H1 (cell line): Measurements from ENCODE around the gene FAM120A. TPM values are rescaled to one million over a fixed set of nuclear protein-coding genes. Genes with fewer than 3 reads are reported as not detected.

Experiments
- CTCF ChIA-PET: fragments of 300-600 bp; sonication (Branson Sonifier 250); formaldehyde crosslinking; loops from one replicate; lab custom pipeline; 2021; ENCODE audit not compliant: partially characterized antibody; lab: Charles Lee
- POLR2A ChIA-PET: fragments of 300-600 bp; sonication (Branson Sonifier 250); formaldehyde crosslinking; loops from one replicate; lab custom pipeline; 2021; ENCODE audit warnings: inconsistent platforms; ENCODE audit not compliant: partially characterized antibody; lab: Charles Lee
- DNase-seq, 2 experiments: peaks; one replicate each; pipeline versions ENCODE4 v3.0.0 to v3.0.0-alpha.2; 2010 to 2022; ENCODE audit warnings: low spot score in 2 of 2, low read depth in 1 of 2, mixed read lengths in 1 of 2
- FAIRE-seq: peaks from 2 replicates; lab custom pipeline; 2011; peaks lifted over from hg19 to GRCh38; lab: Jason Lieb, UNC
- H2AFZ ChIP-seq: 2 replicates; pipeline ENCODE4 v1.8.1; 2012; ENCODE audit warnings: low read length, inconsistent platforms
- H2AK5ac ChIP-seq: 2 replicates; pipeline ENCODE4 v1.6.1; 2013; ENCODE audit warnings: low read depth, low read length
- H2BK120ac ChIP-seq: replicated peaks from 2 replicates; pipeline ENCODE3; 2013; ENCODE audit warnings: low read depth, low read length, inconsistent platforms
- H2BK12ac ChIP-seq: 2 replicates; pipeline ENCODE4 v1.6.1; 2013; ENCODE audit warnings: low read depth, low read length
- H2BK15ac ChIP-seq: 2 replicates; pipeline ENCODE4 v1.6.1; 2013; ENCODE audit warnings: low read length
- H2BK20ac ChIP-seq: 2 replicates; pipeline ENCODE4 v1.6.1; 2013; ENCODE audit warnings: low read length
- H2BK5ac ChIP-seq: 2 replicates; pipeline ENCODE4 v1.6.1; 2013; ENCODE audit warnings: low read depth, low read length
- H3K14ac ChIP-seq: 2 replicates; pipeline ENCODE4 v1.6.1; 2013; ENCODE audit warnings: inconsistent platforms; ENCODE audit not compliant: insufficient read length
- H3K18ac ChIP-seq: 2 replicates; pipeline ENCODE4 v1.6.1; 2013; ENCODE audit warnings: low read length; ENCODE audit errors: extremely low read depth
- H3K23ac ChIP-seq: 2 replicates; pipeline ENCODE4 v1.6.1; 2013; ENCODE audit warnings: inconsistent platforms; ENCODE audit not compliant: insufficient read length
- H3K23me2 ChIP-seq: 2 replicates; pipeline ENCODE4 v1.6.1; 2013; ENCODE audit warnings: low read depth, low read length
- H3K27ac ChIP-seq: 2 replicates; pipeline ENCODE4 v1.6.1; 2011; ENCODE audit warnings: low read depth, low read length, inconsistent platforms
- H3K27me3 ChIP-seq, 4 experiments: replicated peaks in 1 of 4; 1 replicate in 1 of 4; 2 replicates in 3 of 4; pipeline versions ENCODE4 v1.6.1 to v1.8.1; 2011 to 2013; ENCODE audit warnings: low read length in 3 of 4, mild to moderate bottlenecking in 3 of 4, inconsistent platforms in 2 of 4, mixed read lengths in 2 of 4, moderate library complexity in 1 of 4; ENCODE audit not compliant: control insufficient read depth in 3 of 4, insufficient read depth in 3 of 4; ENCODE audit errors: extremely low read depth in 1 of 4
- H3K36me3 ChIP-seq, 4 experiments: 2 replicates each; pipeline versions ENCODE4 v1.6.1 to v1.8.1; 2011 to 2013; ENCODE audit warnings: mild to moderate bottlenecking in 4 of 4, low read length in 3 of 4, moderate library complexity in 2 of 4, control low read depth in 1 of 4, inconsistent platforms in 1 of 4; ENCODE audit not compliant: insufficient read depth in 4 of 4, control insufficient read depth in 2 of 4
- H3K4ac ChIP-seq: replicated peaks from 2 replicates; pipeline ENCODE3; 2013; ENCODE audit warnings: low read length, low read depth, mixed read lengths, inconsistent platforms; ENCODE audit not compliant: insufficient read length
- H3K4me1 ChIP-seq, 4 experiments: replicated peaks in 1 of 4; 1 replicate in 1 of 4; 2 replicates in 3 of 4; pipeline versions ENCODE4 v1.6.1 to v1.8.1; 2011 to 2013; ENCODE audit warnings: low read length in 3 of 4, inconsistent platforms in 2 of 4, mixed read lengths in 1 of 4; ENCODE audit not compliant: insufficient read depth in 4 of 4, control insufficient read depth in 3 of 4
- H3K4me2 ChIP-seq, 2 experiments: 2 replicates each; pipeline versions ENCODE4 v1.6.1 to v1.8.1; 2011 to 2013; ENCODE audit warnings: low read depth in 2 of 2, low read length in 2 of 2, control low read depth in 1 of 2, inconsistent platforms in 1 of 2, mild to moderate bottlenecking in 1 of 2; ENCODE audit not compliant: insufficient read depth in 1 of 2
- H3K4me3 ChIP-seq, 4 experiments: fragments of 200-600, 300-600 bp in 1 of 4; sonication (generic), shearing (Covaris generic), sonication (Bioruptor Twin) in 1 of 4; 2 replicates each; pipeline versions ENCODE4 v1.5.1 to v1.8.1; 2011 to 2016; ENCODE audit warnings: low read length in 4 of 4, low read depth in 3 of 4, control low read depth in 2 of 4, inconsistent platforms in 2 of 4, mild to moderate bottlenecking in 2 of 4, mixed read lengths in 1 of 4, moderate library complexity in 1 of 4; ENCODE audit not compliant: insufficient read depth in 2 of 4; ENCODE audit errors: extremely low read depth in 1 of 4
- H3K56ac ChIP-seq: replicated peaks from 2 replicates; pipeline ENCODE3; 2013; ENCODE audit warnings: low read depth, mild to moderate bottlenecking, mixed read lengths, low read length, inconsistent platforms; ENCODE audit not compliant: insufficient read length
- H3K79me1 ChIP-seq: 2 replicates; pipeline ENCODE4 v1.6.1; 2013; ENCODE audit warnings: low read depth, low read length, control low read depth
- H3K79me2 ChIP-seq, 2 experiments: 2 replicates each; pipeline versions ENCODE4 v1.6.1 to v1.8.1; 2012 to 2013; ENCODE audit warnings: low read length in 2 of 2, mild to moderate bottlenecking in 2 of 2, inconsistent platforms in 1 of 2; ENCODE audit not compliant: insufficient read depth in 2 of 2, control insufficient read depth in 1 of 2
- H3K9ac ChIP-seq, 4 experiments: replicated peaks in 1 of 4; 1 replicate in 1 of 4; 2 replicates in 3 of 4; pipeline versions ENCODE4 v1.6.1 to v1.8.1; 2011 to 2013; ENCODE audit warnings: low read depth in 3 of 4, low read length in 3 of 4, control low read depth in 2 of 4, mild to moderate bottlenecking in 2 of 4, moderate library complexity in 2 of 4, inconsistent platforms in 1 of 4; ENCODE audit errors: extremely low read depth in 1 of 4
- H3K9me3 ChIP-seq, 2 experiments: 2 replicates each; pipeline versions ENCODE4 v1.6.1 to v1.8.1; 2012 to 2013; ENCODE audit warnings: mild to moderate bottlenecking in 2 of 2, moderate library complexity in 2 of 2, control low read depth in 1 of 2, inconsistent platforms in 1 of 2, low read depth in 1 of 2, low read length in 1 of 2, mixed read lengths in 1 of 2; ENCODE audit not compliant: insufficient read depth in 2 of 2
- H4K20me1 ChIP-seq, 2 experiments: replicated peaks in 1 of 2; 2 replicates each; pipeline versions ENCODE3 to v1.8.1; 2011 to 2013; ENCODE audit warnings: inconsistent platforms in 2 of 2, low read length in 2 of 2, mild to moderate bottlenecking in 1 of 2; ENCODE audit not compliant: insufficient read depth in 2 of 2, control insufficient read depth in 1 of 2
- H4K5ac ChIP-seq: 2 replicates; pipeline ENCODE4 v1.6.1; 2013; ENCODE audit warnings: low read length, low read depth, mixed read lengths, inconsistent platforms; ENCODE audit not compliant: insufficient read length
- H4K8ac ChIP-seq: 2 replicates; pipeline ENCODE4 v1.8.0; 2013; ENCODE audit warnings: mild to moderate bottlenecking, moderate library complexity, low read length, inconsistent platforms; ENCODE audit not compliant: insufficient read depth; ENCODE audit errors: extremely low read depth
- H4K91ac ChIP-seq: replicated peaks from 2 replicates; pipeline ENCODE3; 2013; ENCODE audit warnings: low read length, mixed read lengths, inconsistent platforms; ENCODE audit not compliant: insufficient read length
- BCL11A ChIP-seq, 2 experiments: IDR thresholded peaks; one replicate each; pipeline ENCODE4 v1.6.1; 2011; ENCODE audit warnings: low read depth in 2 of 2, low read length in 2 of 2, mild to moderate bottlenecking in 2 of 2
- CBX5 ChIP-seq: fragments of 300-800, 300-1000 bp; sonication (generic); IDR thresholded peaks from 2 replicates; pipeline ENCODE4 v1.7.1; 2016; ENCODE audit warnings: antibody characterized with exemption, low read length, low read depth
- CEBPB ChIP-seq: IDR thresholded peaks from 2 replicates; pipeline ENCODE4 v1.6.1; 2012; ENCODE audit warnings: low read depth, low read length
- CTBP2 ChIP-seq: IDR thresholded peaks from 2 replicates; pipeline ENCODE4 v1.7.0; 2011; ENCODE audit warnings: borderline replicate concordance, mild to moderate bottlenecking, moderate library complexity, mixed read lengths, low read length; ENCODE audit not compliant: insufficient read depth, insufficient read length
- FOSL1 ChIP-seq: IDR thresholded peaks from 2 replicates; pipeline ENCODE4 v1.6.1; 2011; ENCODE audit warnings: mild to moderate bottlenecking, low read depth, low read length, moderate library complexity; ENCODE audit not compliant: insufficient read depth
- GABPA ChIP-seq: IDR thresholded peaks from 2 replicates; pipeline ENCODE4 v1.6.1; 2011; ENCODE audit warnings: mild to moderate bottlenecking, low read length, moderate library complexity, borderline replicate concordance; ENCODE audit not compliant: insufficient read depth
- HDAC6 ChIP-seq: IDR thresholded peaks from one replicate; pipeline ENCODE4 v1.7.1; 2012; ENCODE audit warnings: low read depth, mild to moderate bottlenecking, inconsistent platforms, low read length, moderate library complexity
- NRF1 ChIP-seq: IDR thresholded peaks from 2 replicates; pipeline ENCODE4 v1.6.1; 2011; ENCODE audit warnings: mild to moderate bottlenecking, low read depth, low read length, improper control_type of control experiment
- POLR2AphosphoS5 ChIP-seq: IDR thresholded peaks from 2 replicates; pipeline ENCODE4 v1.6.1; 2011; ENCODE audit warnings: low read depth, low read length
- POU5F1 ChIP-seq: IDR thresholded peaks from 2 replicates; pipeline ENCODE4 v1.6.1; 2011; ENCODE audit warnings: low read depth, mild to moderate bottlenecking, low read length, moderate library complexity
- RBBP5 ChIP-seq: IDR thresholded peaks from 2 replicates; pipeline ENCODE4 v1.7.1; 2012; ENCODE audit warnings: low read depth, mild to moderate bottlenecking, inconsistent platforms, low read length, moderate library complexity, borderline replicate concordance
- SIN3A ChIP-seq, 2 experiments: IDR thresholded peaks in 1 of 2; conservative IDR thresholded peaks in 1 of 2; 2 replicates each; pipeline ENCODE4 v1.6.1; 2011 to 2012; ENCODE audit warnings: low read length in 2 of 2, improper control_type of control experiment in 1 of 2, low read depth in 1 of 2, mild to moderate bottlenecking in 1 of 2
- YY1 ChIP-seq: IDR thresholded peaks from 2 replicates; pipeline ENCODE4 v1.6.1; 2011; ENCODE audit warnings: low read depth, mild to moderate bottlenecking, low read length
- WGBS, 2 experiments: shearing (Covaris generic) in 1 of 2; methylation state at CpG; one replicate each; pipeline versions ENCODE4 v1.1.6 to v1.1.7; 2013 to 2015; ENCODE audit warnings: low lambda C conversion rate in 2 of 2, mixed read lengths in 2 of 2, inconsistent platforms in 1 of 2, low coverage in 1 of 2, missing lambda C conversion rate in 1 of 2; ENCODE audit not compliant: insufficient replicate concordance in 2 of 2, insufficient coverage in 1 of 2, insufficient read length in 1 of 2; ENCODE audit errors: extremely low coverage in 1 of 2, missing lambda C conversion rate in 1 of 2; 5-methylcytosine and 5-hydroxymethylcytosine counted together
- polyA plus RNA-seq, 7 experiments: library from polyadenylated mRNA; depleted of rRNA in 3 of 7; stranded (reverse) in 5 of 7; unstranded in 2 of 7; fragments of >200 nt in 5 of 7; fragments of 200-250 nt in 2 of 7; gene quantifications; 1 replicate in 5 of 7; 2 replicates in 1 of 7; 4 replicates in 1 of 7; pipeline versions ENCODE4 v1.2.1 to v1.2.3, GENCODE V29; 2011 to 2013; ENCODE audit warnings: missing spikeins in 2 of 7, mixed read lengths in 2 of 7
- total RNA-seq: library from RNA; stranded (reverse); fragmentation: NEBNext Ultra II Directional; extraction: Animal tissue kit (Norgen Biotek cat#: 25700); gene quantifications from 2 replicates; pipeline ENCODE4 v1.2.1, GENCODE V29; 2021

The FAM120A gene
- total and polyA plus RNA-seq, 2 of the 8 experiments (the other 6 are each of a cell fraction or from before 2014, with no cell fraction given): 24.9 to 54.7 TPM

- H2BK15ac ChIP-seq: no peak overlapping the region
- FAIRE-seq: no peak
- H3K4ac ChIP-seq: no peak overlapping the region
- no peak overlapping the region for H2AFZ ChIP-seq
- H3K4me1 ChIP-seq: peaks cover 0 to 13% (median 5%) of the 10 kb centered on the region in 4 experiments; a peak in 5 of 7 replicates
- H3K79me1 ChIP-seq: peaks cover 26% of the 10 kb centered on the region
- H4K5ac ChIP-seq: no peak overlapping the region
- peaks cover 0 to 58% of the 10 kb centered on the region in 2 experiments; a peak in 2 of 4 replicates for H3K79me2 ChIP-seq
- H3K9me3 ChIP-seq: no peaks in the 10 kb centered on the region
- H4K20me1 ChIP-seq: peaks cover 7 to 8% of the 10 kb centered on the region in 2 experiments
- H3K4me2 ChIP-seq: no peak overlapping the region
- H2BK5ac ChIP-seq: no peak overlapping the region
- H3K23ac ChIP-seq: no peak overlapping the region
- ChIA-PET POLR2A (interaction anchor here (1.3 to 1.5 kb wide), 3 partner anchors 8 to 13 kb away, joined by 3 to 6 read pairs (median 3); no protein-coding TSS in a partner anchor), CTCF (interaction anchor here (1.2 to 2.0 kb wide), 3 partner anchors 9 to 16 kb away, joined by 4 to 10 read pairs (median 6); no protein-coding TSS in a partner anchor)
- no peak overlapping the region for H2BK120ac ChIP-seq
- 94% methylated on average over 3 of the region's 3 CpGs; no CpG with 5 or more reads in 1 of the 2 experiments for WGBS, 2 experiments
- H2AK5ac ChIP-seq: no peak overlapping the region
- no peak overlapping the region for H2BK20ac ChIP-seq
- no peak overlapping the region for H3K56ac ChIP-seq
- no peak overlapping the region for H4K91ac ChIP-seq
- H3K23me2 ChIP-seq: no peaks in the 10 kb centered on the region; the same call in 1 of the 2 replicates
- no peak overlapping the region for H3K9ac ChIP-seq
- DNase-seq: no peak
- TF ChIP-seq FOSL1: no peak
- TF ChIP-seq GABPA: no peak
- no peak for TF ChIP-seq POU5F1
- TF ChIP-seq RBBP5: no peak
- TF ChIP-seq SIN3A (conservative IDR thresholded peaks at IDR 0.05 in 1 of 2, IDR thresholded peaks at IDR 0.05 in 1 of 2; ENCODE audit: low read depth in 1 of 2, low read length in 2 of 2): no peak
- TF ChIP-seq NRF1: no peak
- no peak for TF ChIP-seq POLR2AphosphoS5
- TF ChIP-seq YY1: no peak
- no peak for TF ChIP-seq HDAC6
- no peak for TF ChIP-seq CTBP2
- no peak for TF ChIP-seq CBX5
- TF ChIP-seq BCL11A (IDR thresholded peaks at IDR 0.05; ENCODE audit: low read depth in 2 of 2, low read length in 2 of 2): no peak
- TF ChIP-seq CEBPB: no peak
- H3K27ac ChIP-seq: no peak overlapping the region
- no peak overlapping the region for H3K4me3 ChIP-seq
- H3K14ac ChIP-seq: no peak overlapping the region
- H3K36me3 ChIP-seq: no peaks in the 10 kb centered on the region
- H3K18ac ChIP-seq: no peak overlapping the region
- H3K27me3 ChIP-seq: peaks cover 0 to 4% (median 2%) of the 10 kb centered on the region in 4 experiments; a peak in 5 of 7 replicates
- no peak overlapping the region for H2BK12ac ChIP-seq
- no peak overlapping the region for H4K8ac ChIP-seq
Observed at GRCh38 chr9:93582550-93582949, 131.1 kb downstream of the FAM120A start.
